SIG-M5 treated with dmso at 0.1 percent for 504 hours (cell line): ENCODE measurements around the gene TLNRD1.
"Not testable (repeated sequence)": the region's sequence is repeated elsewhere in the genome, so short reads cannot be mapped to it uniquely, and the experiment has no call there.

ENCODE experiments used
- DNase-seq: peaks from one replicate; lab custom pipeline; 2025; ENCODE audit not compliant: unreplicated experiment; lab: John Stamatoyannopoulos, UW

TLNRD1 gene

GRCh38 chr15:81000624-81001151, at the start of gene TLNRD1:
Gene TLNRD1 (plus strand): TSS chr15:81000923. CDS start chr15:81002272, 1,349 bp downstream.
- DNase-seq: peak; percentile 87

DNA sequence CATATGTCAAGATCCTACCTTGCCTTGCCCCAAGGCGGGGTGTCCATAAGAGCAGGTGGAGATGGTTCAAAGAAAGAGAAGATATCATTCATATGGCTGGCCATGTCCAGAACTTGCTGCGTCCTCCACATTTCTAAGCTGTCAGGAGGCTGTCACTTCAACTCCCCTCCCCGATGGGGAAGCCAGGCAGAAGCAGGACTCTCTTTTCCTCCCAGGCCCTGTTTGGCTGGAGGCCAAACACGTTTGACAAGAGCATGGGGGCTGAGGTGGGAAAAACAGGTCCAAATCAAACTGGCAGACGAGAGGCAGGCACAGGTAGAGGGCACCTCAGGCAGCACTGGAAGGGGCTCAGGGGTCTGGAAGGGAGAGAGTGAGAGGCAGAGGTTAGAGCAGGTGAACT, 48.8 kb upstream of the TLNRD1 start:
- no peak for DNase-seq

- no peak for DNase-seq
Measured at GRCh38 chr15:80953001-80953952, 47.4 kb upstream of the TLNRD1 start.

- no peak for DNase-seq
Measured at GRCh38 chr15:80953953-80954778, 46.6 kb upstream of the TLNRD1 start.

- DNase-seq: peak; percentile 57
Measured at GRCh38 chr15:80955571-80956452, 44.9 kb upstream of the TLNRD1 start.

- no peak for DNase-seq
Measured at GRCh38 chr15:80957556-80957955, 43.2 kb upstream of the TLNRD1 start.

DNA sequence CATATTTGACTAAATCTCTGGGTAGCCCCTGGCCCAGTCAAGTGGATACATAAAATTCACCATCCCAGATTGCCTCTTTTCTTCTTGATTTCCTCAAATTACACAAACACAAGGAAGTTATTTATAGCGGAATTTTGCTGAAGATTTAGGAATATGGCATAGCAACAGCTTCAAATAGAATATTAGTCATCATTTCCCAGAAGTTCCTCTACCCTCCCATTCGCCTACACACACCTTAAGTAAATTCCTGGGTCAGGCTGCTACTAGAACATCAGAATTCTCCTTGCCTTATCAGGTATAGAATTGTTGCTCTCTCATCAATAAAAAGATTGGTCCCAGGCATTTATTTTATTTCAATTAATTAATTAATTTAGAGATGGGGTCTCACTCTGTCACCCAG, 42.7 kb upstream of the TLNRD1 start:
- no peak for DNase-seq

DNA sequence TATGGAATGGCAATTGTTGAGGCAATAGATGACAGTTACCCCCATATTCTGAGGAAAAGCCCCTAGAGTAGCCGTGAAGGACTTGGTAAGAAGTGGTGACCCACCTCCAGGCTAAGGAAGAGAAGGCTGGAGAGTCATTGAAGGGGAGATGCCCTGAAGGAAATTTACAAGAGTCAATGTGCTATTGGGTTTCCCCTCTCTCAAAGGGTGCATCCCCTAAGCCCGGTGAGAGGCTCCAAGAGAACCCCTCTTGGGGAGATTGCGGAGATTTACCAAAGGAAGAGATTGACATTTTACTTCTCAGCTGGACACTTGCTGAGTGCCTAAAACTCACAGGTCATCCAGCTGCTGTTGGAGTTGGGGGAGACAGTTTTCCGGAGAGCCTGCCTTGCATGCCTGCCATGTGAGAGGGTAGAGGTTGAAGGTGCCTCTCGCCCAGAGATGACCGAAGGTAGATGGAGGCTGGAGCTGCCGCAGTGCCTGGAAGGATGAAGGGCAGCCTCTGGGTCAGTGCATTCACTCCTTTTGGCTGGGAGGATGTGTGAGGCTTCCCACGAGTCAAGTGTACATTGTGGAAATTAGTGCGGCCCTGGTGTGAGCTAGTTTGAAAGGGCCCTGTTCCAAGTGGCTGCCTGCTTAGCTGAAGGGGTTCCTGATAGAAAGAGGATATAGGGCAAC, 41.8 kb upstream of the TLNRD1 start:
- no peak for DNase-seq

DNA sequence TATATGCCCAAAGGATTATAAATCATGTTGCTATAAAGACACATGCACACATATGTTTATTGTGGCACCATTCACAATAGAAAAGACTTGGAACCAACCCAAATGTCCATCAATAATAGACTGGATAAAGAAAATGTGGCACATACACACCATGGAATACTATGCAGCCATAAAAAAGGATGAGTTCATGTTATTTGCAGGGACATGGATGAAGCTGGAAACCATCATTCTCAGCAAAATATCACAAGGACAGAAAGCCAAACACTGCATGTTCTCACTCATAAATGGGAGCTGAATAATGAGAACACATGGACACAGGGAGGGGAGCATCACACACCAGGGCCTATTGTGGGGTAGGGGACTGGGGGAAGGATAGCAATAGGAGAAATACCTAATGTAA, 35.3 kb upstream of the TLNRD1 start:
- not testable (repeated sequence) for DNase-seq

GRCh38 chr15:80966431-80967197, 34.1 kb upstream of the TLNRD1 start:
- no peak for DNase-seq

DNA sequence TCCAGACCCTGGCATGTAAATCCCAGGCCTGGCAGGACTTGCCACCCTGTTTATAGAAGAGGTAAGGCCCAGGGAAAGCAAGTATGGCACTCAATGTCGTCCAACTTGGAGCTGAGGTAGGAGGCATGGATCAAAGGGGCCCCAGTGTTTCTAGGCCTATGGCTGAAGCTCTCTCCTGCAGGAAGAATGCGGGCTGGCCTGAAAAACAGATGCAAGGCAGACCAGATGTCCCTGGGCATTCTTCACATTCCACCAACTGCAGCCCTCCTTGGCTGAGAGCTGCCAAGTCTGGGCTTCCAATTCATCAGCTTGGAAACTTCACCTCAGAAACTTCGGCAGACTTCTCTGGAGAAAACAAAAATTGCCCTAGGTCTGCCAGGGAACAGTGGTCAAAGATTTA, 33.3 kb upstream of the TLNRD1 start:
- DNase-seq: no peak

GRCh38 chr15:80967991-80968510, 32.7 kb upstream of the TLNRD1 start:
- no peak for DNase-seq

DNA sequence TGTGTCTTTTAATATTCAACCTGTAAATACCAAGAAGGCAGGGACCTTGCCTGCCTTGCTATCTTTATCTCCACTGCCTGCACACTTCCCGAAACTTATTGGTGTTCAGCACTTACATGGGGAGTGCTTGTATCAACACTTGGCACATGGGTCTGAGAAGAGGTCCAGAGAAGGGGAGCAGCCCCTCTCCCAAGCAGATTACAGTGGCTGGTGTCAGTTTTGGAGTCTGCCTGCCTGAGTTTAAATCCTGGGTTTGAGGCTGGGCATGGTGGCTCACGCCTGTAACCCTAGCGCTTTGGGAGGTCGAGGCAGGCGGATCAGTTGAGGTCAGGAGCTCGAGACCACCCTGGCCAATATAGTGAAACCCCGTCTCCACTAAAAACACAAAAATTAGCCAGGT, 31.4 kb upstream of the TLNRD1 start:
- no peak for DNase-seq

DNA sequence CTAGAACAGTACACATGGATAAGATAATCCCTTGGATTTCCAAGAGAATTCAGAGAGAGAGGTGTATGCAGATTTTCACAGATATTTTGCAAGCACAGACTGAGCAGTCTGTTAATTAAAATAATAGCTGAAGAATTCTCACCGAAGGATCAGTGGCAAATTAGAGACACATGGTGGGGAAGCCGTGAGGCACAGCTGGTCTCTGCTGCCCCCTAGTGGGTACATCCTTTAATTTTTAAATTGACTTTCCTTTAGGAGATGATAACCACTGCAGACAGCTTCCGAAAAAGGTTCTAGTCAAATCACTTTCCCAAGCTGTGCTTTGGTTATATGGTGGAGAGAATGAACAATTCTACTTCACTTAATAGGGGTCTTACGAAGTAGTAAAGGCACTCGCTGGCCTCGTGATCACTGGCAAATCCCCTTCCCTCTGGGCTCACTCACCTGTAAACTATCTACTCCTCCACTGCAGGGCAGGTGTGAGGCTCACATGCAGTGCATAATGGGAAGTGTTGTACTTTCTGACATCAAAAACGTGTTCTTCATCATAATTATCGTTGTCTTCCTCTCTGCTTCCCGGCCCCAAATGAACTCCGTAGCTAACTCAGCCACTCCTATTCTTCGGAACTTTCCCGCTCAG, 30.6 kb upstream of the TLNRD1 start:
- peak; percentile 44 for DNase-seq

DNA sequence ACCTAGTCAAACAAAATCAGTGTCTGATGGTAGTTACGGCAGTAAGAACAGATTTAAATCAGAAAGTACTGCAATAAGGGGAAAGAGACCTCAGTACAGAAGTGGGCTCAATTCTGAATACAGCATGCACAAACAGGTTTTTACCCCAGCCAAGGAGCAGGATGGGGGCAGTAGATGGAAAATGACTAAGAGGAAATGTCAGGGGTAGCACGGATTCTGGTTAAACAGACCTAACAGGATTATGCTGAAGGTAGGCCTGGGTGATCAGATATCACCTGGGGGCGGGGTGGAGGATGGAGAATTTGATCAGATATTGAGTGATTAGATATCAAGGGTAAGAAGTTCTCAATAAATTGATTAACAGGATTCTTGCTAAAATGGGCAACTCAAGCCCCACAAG, 30.1 kb upstream of the TLNRD1 start:
- no peak for DNase-seq

- no peak for DNase-seq
Measured at GRCh38 chr15:80971143-80971542, 29.6 kb upstream of the TLNRD1 start.

- no peak for DNase-seq
Measured at GRCh38 chr15:80972276-80972675, 28.4 kb upstream of the TLNRD1 start.

GRCh38 chr15:80974914-80975313, 25.8 kb upstream of the TLNRD1 start:
- DNase-seq: no peak

DNA sequence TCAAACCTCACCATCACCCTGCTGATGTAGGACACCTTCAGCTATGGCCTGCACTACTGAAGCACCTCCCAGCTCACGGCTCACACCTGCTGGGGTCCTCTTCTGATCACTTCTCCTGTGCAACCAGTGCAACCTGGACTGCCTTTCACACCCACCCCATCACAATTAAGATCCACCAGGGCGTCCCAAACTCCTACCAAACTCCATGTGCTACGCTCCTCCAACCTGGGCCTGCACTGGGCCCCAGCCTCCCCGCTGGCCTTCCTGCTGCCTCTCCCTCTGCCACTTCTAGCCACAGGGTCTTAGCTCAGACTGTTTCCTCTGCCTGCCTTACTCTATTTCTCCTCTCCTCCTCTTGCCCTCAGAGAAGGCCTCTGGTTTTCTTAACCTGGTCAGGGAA, 23.9 kb upstream of the TLNRD1 start:
- no peak for DNase-seq
